HL-60/S4 treated with phorbol 12-myristate 13-acetate at 8.2 ng/mL for 4 days and 3 days (cell line): Measurements from ENCODE around the gene NDUFB6.
"Not testable (repeated sequence)": the region's sequence is repeated elsewhere in the genome, so short reads cannot be mapped to it uniquely, and the experiment has no call there.

Experiments
- in situ Hi-C: fragments of 300-500 bp; cut with MboI; formaldehyde crosslinking; loops from 2 replicates; pipeline ENCODE4 v1.15.0; 2022; ENCODE audit warnings: low sequenced_read_pairs

The NDUFB6 gene

GRCh38 chr9:32571969-32572899 lies 725 bp downstream of the NDUFB6 start:
- in situ Hi-C loops, result loop anchor here (25.0 kb wide), 1 partner anchor 185 kb away; the partner anchor contains the start of gene ACO1

GRCh38 chr9:32570262-32570661 lies 2.7 kb downstream of the NDUFB6 start:
- in situ Hi-C loops, result loop anchor here (25.0 kb wide), 1 partner anchor 183 kb away; the partner anchor contains the start of gene ACO1

- in situ Hi-C loops, result loop anchor here (25.0 kb wide), 1 partner anchor 179 kb away; the partner anchor contains the start of gene ACO1
Observed at GRCh38 chr9:32566770-32567169, 6.2 kb downstream of the NDUFB6 start.

- in situ Hi-C loops, result loop anchor here (25.0 kb wide), 1 partner anchor 179 kb away; the partner anchor contains the start of gene ACO1
Observed at GRCh38 chr9:32565967-32566366, 7.0 kb downstream of the NDUFB6 start.

GRCh38 chr9:32558408-32558934 lies 14.5 kb downstream of the NDUFB6 start:
- in situ Hi-C loops, result loop anchor here (25.0 kb wide), 1 partner anchor 171 kb away; the partner anchor contains the start of gene ACO1

- in situ Hi-C loops, result loop anchor here (25.0 kb wide), 1 partner anchor 167 kb away; the partner anchor contains the start of gene ACO1
Observed at GRCh38 chr9:32554591-32554990, 18.4 kb downstream of the NDUFB6 start.

- in situ Hi-C loops, result loop anchor here (25.0 kb wide), 1 partner anchor 167 kb away; the partner anchor contains the start of gene ACO1
Observed at GRCh38 chr9:32554107-32554506, 18.9 kb downstream of the NDUFB6 start.

GRCh38 chr9:32552172-32552872 lies 20.6 kb downstream of the NDUFB6 start, which contains the start of the genes SMIM27 and TOPORS:
Gene SMIM27 (plus strand): TSS chr9:32552327. CDS start chr9:32552435, 108 bp downstream.
Gene TOPORS (minus strand): TSS chr9:32552586. CDS start chr9:32552436, 150 bp downstream.
- in situ Hi-C loops, result loop anchor here (25.0 kb wide), 1 partner anchor 165 kb away; the partner anchor contains the start of gene ACO1

- in situ Hi-C loops, result loop anchor here (25.0 kb wide), 1 partner anchor 164 kb away; the partner anchor contains the start of gene ACO1
Observed at GRCh38 chr9:32551276-32552051, 21.5 kb downstream of the NDUFB6 start.

GRCh38 chr9:32550562-32551275 lies 22.2 kb downstream of the NDUFB6 start:
- in situ Hi-C loops, result loop anchor here (25.0 kb wide), 1 partner anchor 163 kb away; the partner anchor contains the start of gene ACO1

- in situ Hi-C loops, result loop anchor here (25.0 kb wide), 1 partner anchor 163 kb away; the partner anchor contains the start of gene ACO1
Observed at GRCh38 chr9:32550150-32550561, 22.8 kb downstream of the NDUFB6 start.

- in situ Hi-C loops, result not testable (repeated sequence)
Observed at GRCh38 chr9:32548213-32548612, 24.7 kb downstream of the NDUFB6 start.

- in situ Hi-C loops, result no loop called here
Observed at GRCh38 chr9:32545884-32546283, 27.1 kb downstream of the NDUFB6 start.

GRCh38 chr9:32543047-32543446 lies 29.9 kb downstream of the NDUFB6 start:
- in situ Hi-C loops, result no loop called here

GRCh38 chr9:32533816-32534215 lies 39.1 kb downstream of the NDUFB6 start:
- in situ Hi-C loops, result no loop called here

GRCh38 chr9:32533336-32533735 lies 39.6 kb downstream of the NDUFB6 start:
- in situ Hi-C loops, result no loop called here

GRCh38 chr9:32526707-32527048 lies 46.3 kb downstream of the NDUFB6 start:
- in situ Hi-C loops, result no loop called here

GRCh38 chr9:32526041-32526706 lies 46.8 kb downstream of the NDUFB6 start, which contains the start of gene RIGI:
Gene RIGI (minus strand): TSS chr9:32526196. CDS start chr9:32526166, 30 bp downstream.
- in situ Hi-C loops, result no loop called here

- in situ Hi-C loops, result no loop called here
Observed at GRCh38 chr9:32525709-32526030, 47.3 kb downstream of the NDUFB6 start.
